ENCODE results near the gene GPR18.
"Not testable (repeated sequence)": the region's sequence is repeated elsewhere in the genome, so short reads cannot be mapped to it uniquely, and the experiment has no call there.

GPR18 gene

GRCh38 chr13:99218545-99218944 is 39.6 kb downstream of the GPR18 start:
- no peaks in the 10 kb centered on the region for H3K27me3 Mint-ChIP-seq
- no peaks in the 10 kb centered on the region for H3K9me3 Mint-ChIP-seq
- peak overlapping the region; percentile 78 for H3K4me3 Mint-ChIP-seq
- H3K27ac Mint-ChIP-seq: peak overlapping the region; percentile 97
- H3K36me3 Mint-ChIP-seq: peaks cover 10% of the 10 kb centered on the region
- peaks cover 91% of the 10 kb centered on the region for H3K4me1 Mint-ChIP-seq

GRCh38 chr13:99218126-99218525 is 40.1 kb downstream of the GPR18 start:
- H3K27ac Mint-ChIP-seq: peak overlapping the region; percentile 97
- peak overlapping the region; percentile 78 for H3K4me3 Mint-ChIP-seq
- peaks cover 6% of the 10 kb centered on the region for H3K36me3 Mint-ChIP-seq
- H3K27me3 Mint-ChIP-seq: no peaks in the 10 kb centered on the region
- H3K4me1 Mint-ChIP-seq: peaks cover 87% of the 10 kb centered on the region
- no peaks in the 10 kb centered on the region for H3K9me3 Mint-ChIP-seq

DNA sequence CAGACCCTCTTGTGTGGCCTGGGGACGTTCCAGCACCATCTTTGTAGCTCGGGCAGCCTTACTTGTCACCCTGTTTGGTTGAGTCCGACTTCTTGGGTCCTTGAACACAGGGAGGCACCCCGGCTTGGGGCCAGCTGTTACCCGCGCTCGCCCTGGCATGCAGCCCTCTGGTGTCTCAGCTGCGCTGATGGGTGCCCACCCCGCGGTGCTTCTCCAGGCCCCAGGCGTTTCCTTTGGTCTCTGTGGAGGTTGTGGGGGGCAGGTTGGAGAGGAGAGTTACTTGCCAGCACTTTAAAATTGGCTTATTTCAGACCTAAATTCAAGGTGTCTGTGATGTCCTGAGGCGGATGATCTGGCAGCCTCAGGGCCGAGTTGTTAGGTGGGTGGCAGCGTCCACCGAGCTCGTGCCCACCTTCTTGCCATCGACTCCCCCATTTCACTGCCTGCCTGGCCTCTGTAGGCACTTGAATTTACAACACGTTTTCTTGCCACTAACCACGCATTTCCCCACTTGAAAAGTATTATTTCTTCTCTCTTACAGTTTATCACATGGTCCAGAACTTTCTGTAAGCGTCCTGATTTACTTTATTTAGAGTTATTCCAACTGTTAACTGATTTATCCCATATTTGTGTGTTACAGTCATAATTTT is 40.6 kb downstream of the GPR18 start:
- Mint-ChIP-seq H3K4me3 (peak overlapping the region; percentile 49), H3K27me3 (no peaks in the 10 kb centered on the region), H3K36me3 (peaks cover 6% of the 10 kb centered on the region), H3K9me3 (no peaks in the 10 kb centered on the region), H3K4me1 (peaks cover 86% of the 10 kb centered on the region), H3K27ac (peak overlapping the region; percentile 88)

GRCh38 chr13:99215184-99215830 is 42.9 kb downstream of the GPR18 start:
- peak overlapping the region; percentile 80 for H3K4me3 Mint-ChIP-seq
- H3K27ac Mint-ChIP-seq: peak overlapping the region; percentile 91
- peaks cover 11% of the 10 kb centered on the region for H3K36me3 Mint-ChIP-seq
- no peaks in the 10 kb centered on the region for H3K9me3 Mint-ChIP-seq
- no peaks in the 10 kb centered on the region for H3K27me3 Mint-ChIP-seq
- peaks cover 84% of the 10 kb centered on the region for H3K4me1 Mint-ChIP-seq

- Mint-ChIP-seq H3K4me1 (peaks cover 87% of the 10 kb centered on the region), H3K9me3 (no peaks in the 10 kb centered on the region), H3K27ac (peak overlapping the region; percentile 91), H3K4me3 (peak overlapping the region; percentile 80), H3K27me3 (no peaks in the 10 kb centered on the region), H3K36me3 (peaks cover 11% of the 10 kb centered on the region)
Observed at GRCh38 chr13:99214731-99215130, 43.4 kb downstream of the GPR18 start.

DNA sequence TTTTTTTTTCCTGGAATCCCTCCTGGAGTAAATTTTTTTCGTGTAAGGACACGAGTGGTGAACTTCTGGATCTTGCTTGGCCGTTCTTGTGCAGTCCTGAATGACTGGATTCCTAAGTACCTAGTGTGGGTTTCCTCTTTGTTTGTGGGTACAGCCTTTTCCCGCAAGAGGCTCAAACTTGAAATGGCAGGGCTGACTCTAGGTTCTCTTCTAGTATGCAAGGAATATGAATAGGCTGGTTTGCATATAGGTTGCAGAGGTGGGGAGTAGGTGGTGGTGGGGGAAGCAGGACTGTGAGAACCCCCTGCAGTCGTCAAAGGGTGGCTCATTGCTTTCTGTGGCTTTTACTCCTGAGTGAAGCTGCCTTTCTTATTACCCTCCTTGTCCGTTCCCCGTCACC is 43.9 kb downstream of the GPR18 start:
- Mint-ChIP-seq H3K27me3 (no peaks in the 10 kb centered on the region), H3K4me3 (peak overlapping the region; percentile 80), H3K9me3 (no peaks in the 10 kb centered on the region), H3K27ac (peak overlapping the region; percentile 91), H3K4me1 (peaks cover 87% of the 10 kb centered on the region), H3K36me3 (peaks cover 13% of the 10 kb centered on the region)

DNA sequence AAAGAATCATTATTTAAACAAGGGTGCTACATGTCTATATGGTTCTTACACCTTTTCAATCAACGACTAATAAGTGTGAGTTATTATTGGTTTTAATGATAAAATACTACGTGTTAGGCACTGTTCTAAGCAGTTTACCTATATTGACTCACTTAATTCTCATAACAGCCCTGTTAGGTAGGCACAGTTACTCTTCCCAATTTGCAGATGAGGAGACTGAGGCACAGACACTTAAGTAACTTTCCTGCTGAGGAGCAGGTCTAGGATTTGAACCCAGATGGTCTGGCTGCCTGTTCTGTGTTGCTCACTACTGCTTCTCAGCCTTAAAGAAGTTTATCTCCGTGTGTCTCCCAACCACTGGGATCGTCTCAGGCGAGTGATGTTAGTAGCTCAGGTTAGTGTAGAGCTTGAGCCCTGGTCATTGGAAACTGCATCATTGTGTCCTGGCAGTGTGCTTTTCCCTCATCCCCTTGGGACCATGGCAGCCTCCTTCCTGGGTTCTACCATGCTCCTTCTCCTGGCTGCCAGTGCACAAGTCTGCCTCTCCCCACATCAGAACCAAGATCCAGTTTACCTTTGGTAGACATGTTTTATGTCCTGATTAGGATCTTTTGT is 46.7 kb downstream of the GPR18 start:
- Mint-ChIP-seq H3K36me3 (peaks cover 20% of the 10 kb centered on the region), H3K9me3 (no peaks in the 10 kb centered on the region), H3K4me1 (peaks cover 87% of the 10 kb centered on the region), H3K27me3 (no peaks in the 10 kb centered on the region), H3K27ac (peak overlapping the region; percentile 18), H3K4me3 (peak overlapping the region; percentile 1)

GRCh38 chr13:99210627-99211026 is 47.6 kb downstream of the GPR18 start:
- not testable (repeated sequence) for H3K27me3 Mint-ChIP-seq, H3K9me3 Mint-ChIP-seq, H3K4me3 Mint-ChIP-seq
- H3K4me1 Mint-ChIP-seq: peaks cover 88% of the 10 kb centered on the region
- H3K36me3 Mint-ChIP-seq: peaks cover 25% of the 10 kb centered on the region
- peak overlapping the region; percentile 11 for H3K27ac Mint-ChIP-seq

DNA sequence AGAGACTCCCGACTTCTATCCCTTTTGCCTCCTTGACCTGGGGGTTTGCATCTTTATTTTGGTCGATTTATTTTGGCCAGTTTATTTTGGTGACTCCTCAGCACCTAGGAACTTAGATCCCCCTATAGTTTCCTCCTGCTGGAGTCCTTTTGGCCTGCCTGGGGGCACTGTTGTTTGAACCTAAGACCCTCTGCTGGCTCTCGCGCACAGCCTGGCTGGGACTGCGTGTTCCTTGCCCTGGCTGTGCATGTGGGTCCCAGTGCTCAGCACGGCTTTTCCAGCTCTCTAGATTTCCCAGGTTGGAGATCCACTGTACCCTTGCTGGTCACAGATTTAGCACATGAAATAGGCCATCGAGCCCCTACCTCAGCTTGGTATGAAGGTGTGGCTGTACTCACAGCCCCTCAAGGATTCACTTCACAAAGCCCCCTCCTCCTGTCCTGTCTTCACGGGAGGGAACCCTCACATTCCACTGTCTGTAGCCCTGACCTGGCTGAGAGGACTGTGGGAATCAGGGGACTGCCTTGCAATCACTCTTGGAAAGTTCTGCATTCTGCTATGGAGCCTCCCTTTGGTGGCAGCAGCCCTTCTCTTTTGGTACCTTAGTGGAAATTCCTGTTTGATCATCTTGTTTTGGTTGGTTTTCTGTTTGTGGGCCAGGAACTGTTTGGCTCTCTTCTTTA is 49.2 kb downstream of the GPR18 start:
- Mint-ChIP-seq H3K27ac (peak overlapping the region; percentile 78), H3K27me3 (no peaks in the 10 kb centered on the region), H3K4me1 (peaks cover 88% of the 10 kb centered on the region), H3K4me3 (peak overlapping the region; percentile 24), H3K9me3 (no peaks in the 10 kb centered on the region), H3K36me3 (peaks cover 28% of the 10 kb centered on the region)

DNA sequence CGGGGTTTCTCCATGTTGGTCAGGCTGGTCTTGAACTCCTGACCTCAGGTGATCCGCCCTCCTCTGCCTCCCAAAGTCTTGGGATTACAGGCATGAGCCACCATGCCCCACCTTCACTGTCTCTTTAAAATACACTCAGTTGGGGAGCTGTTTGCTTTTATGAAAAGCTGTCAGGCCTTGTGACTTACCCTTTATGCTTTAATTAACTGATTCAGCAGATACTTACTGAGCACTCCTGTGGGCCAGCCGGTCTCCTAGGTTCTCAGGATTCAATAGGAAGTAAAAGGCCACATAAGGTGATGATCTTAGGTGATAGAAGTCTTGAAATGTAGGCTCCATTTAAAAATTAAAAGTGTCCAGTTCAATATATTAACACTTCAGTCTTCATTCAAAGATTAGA is 50.0 kb downstream of the GPR18 start:
- Mint-ChIP-seq H3K4me3 (peak overlapping the region; percentile 45), H3K27me3 (no peaks in the 10 kb centered on the region), H3K4me1 (peaks cover 95% of the 10 kb centered on the region), H3K36me3 (peaks cover 28% of the 10 kb centered on the region), H3K9me3 (no peaks in the 10 kb centered on the region), H3K27ac (peak overlapping the region; percentile 25)

GRCh38 chr13:99207511-99207910 is 50.7 kb downstream of the GPR18 start:
- Mint-ChIP-seq H3K4me1 (peaks cover 94% of the 10 kb centered on the region), H3K27ac (peak overlapping the region; percentile 1), H3K36me3 (peaks cover 26% of the 10 kb centered on the region), H3K27me3 (no peaks in the 10 kb centered on the region), H3K9me3 (no peaks in the 10 kb centered on the region), H3K4me3 (no peak overlapping the region)

DNA sequence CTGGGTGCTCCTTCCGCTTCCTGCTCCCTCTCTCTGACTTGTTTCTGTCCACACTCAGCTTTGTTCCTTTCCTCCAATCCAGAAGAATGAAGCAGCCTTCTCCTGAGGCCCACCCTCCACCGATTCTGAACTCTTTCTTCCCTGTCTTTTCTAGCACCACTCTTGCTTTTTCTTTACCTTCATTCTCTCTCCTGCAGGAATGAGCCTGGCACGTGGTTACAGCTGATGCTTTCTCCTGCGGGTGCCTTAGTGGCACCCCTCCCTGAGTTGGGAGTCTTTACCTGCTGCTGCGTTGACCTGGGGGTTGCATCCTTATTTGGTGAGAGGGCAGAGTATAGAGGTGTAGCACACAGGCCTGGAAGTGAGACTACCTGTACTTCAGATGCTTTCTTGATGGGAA is 51.3 kb downstream of the GPR18 start:
- peaks cover 24% of the 10 kb centered on the region for H3K36me3 Mint-ChIP-seq
- H3K4me3 Mint-ChIP-seq: peak overlapping the region; percentile 79
- peak overlapping the region; percentile 66 for H3K27ac Mint-ChIP-seq

GRCh38 chr13:99206226-99206625 is 52.0 kb downstream of the GPR18 start:
- Mint-ChIP-seq H3K27ac (peak overlapping the region; percentile 85), H3K4me1 (peaks cover 91% of the 10 kb centered on the region), H3K27me3 (no peaks in the 10 kb centered on the region), H3K4me3 (peak overlapping the region; percentile 79), H3K9me3 (no peaks in the 10 kb centered on the region), H3K36me3 (peaks cover 24% of the 10 kb centered on the region)

More for the DNA sequence above, 51.3 kb downstream of the GPR18 start:
- H3K27me3 Mint-ChIP-seq: no peaks in the 10 kb centered on the region
- H3K9me3 Mint-ChIP-seq: no peaks in the 10 kb centered on the region
- peaks cover 94% of the 10 kb centered on the region for H3K4me1 Mint-ChIP-seq

DNA sequence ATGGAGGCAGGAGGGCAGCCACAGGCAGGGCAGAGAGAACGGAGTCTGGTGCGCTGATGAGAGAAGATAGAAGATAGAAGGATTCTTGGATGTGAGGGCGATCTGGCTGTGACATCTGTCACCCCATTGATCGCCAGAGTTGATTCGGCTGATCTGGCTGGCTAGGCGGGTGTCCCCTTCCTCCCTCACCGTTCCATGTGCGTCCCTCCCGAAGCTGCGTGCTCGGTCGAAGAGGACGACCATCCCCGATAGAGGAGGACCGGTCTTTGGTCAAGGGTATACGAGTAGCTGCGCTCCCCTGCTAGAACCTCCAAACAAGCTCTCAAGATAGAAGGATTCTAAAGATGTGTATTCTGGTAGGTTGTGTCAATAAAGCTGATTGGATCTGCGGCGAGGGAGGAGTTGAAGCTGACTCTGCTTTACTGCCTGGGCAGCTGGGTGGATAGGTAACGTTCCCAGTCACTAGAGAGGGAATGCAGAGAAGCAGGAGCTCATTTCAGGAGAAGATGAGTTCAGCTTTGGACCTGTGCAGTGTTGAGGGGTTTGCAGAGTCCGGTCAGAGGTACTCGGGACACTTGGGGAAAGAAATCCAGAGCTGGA is 52.5 kb downstream of the GPR18 start:
- peaks cover 87% of the 10 kb centered on the region for H3K4me1 Mint-ChIP-seq
- peaks cover 20% of the 10 kb centered on the region for H3K36me3 Mint-ChIP-seq
- H3K9me3 Mint-ChIP-seq: no peaks in the 10 kb centered on the region
- no peaks in the 10 kb centered on the region for H3K27me3 Mint-ChIP-seq
- H3K27ac Mint-ChIP-seq: peak overlapping the region; percentile 85
- H3K4me3 Mint-ChIP-seq: peak overlapping the region; percentile 79

All from activated naive CD4-positive, alpha-beta T cell treated with anti-CD3 and anti-CD28 coated beads, Interleukin-2, amount 50 U/mL, for 24 hours (primary cell).